ENCODE data around the gene PHLDB3.

- no peak for TF ChIP-seq CTCF (IDR thresholded peaks at IDR 0.05)
- no peak for TF ChIP-seq POLR2AphosphoS5 (IDR thresholded peaks at IDR 0.05)
- no peak for TF ChIP-seq POLR2A (IDR thresholded peaks at IDR 0.05)
Observed at GRCh38 chr19:43467276-43467675, 37.3 kb downstream of the PHLDB3 start.

Measured in breast epithelium (tissue), 3 donors.